Neural progenitor cell (in vitro differentiated cells): ENCODE results near the gene NDFIP1.

Experiments
- CTCF ChIP-seq: fragments of 200-600 bp; sonication (generic); IDR thresholded peaks from 2 replicates; pipeline ENCODE4 v1.5.1; 2017; ENCODE audit warnings: antibody characterized with exemption, mild to moderate bottlenecking
- EZH2 ChIP-seq: fragments of 200-600 bp; sonication (generic); IDR thresholded peaks from 2 replicates; pipeline ENCODE4 v1.6.1; 2017; ENCODE audit warnings: antibody characterized with exemption, mild to moderate bottlenecking, moderate library complexity

DNA sequence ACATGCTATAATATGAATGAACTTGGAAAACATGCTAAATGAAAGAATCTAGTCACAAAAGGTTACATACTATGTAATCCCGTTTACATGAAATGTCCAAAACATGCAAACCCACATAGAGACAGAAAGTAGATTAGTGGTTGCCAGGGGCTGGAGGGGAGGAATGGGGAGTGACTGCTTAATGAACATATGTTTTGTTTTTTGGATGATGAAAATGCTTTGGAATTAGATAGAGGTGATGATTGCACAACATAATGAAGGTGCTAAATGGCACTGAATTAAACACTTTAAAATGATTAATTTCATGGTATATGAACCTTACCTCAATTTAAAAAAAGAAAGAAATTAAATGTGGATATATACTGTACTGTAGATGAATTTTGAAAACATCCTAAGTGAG, 17.6 kb upstream of the NDFIP1 start:
- TF ChIP-seq CTCF, result no peak
- no peak for TF ChIP-seq EZH2
